HG02798 (cell line): ENCODE results near the gene ATP2B2.

Experiments used
- ATAC-seq: cut with Tn5 transposase; IDR thresholded peaks from one replicate; pipeline ENCODE4 v1.9.1; 2021; ENCODE audit warnings: mild to moderate bottlenecking; ENCODE audit not compliant: unreplicated experiment, poor library complexity

ATP2B2 gene

DNA sequence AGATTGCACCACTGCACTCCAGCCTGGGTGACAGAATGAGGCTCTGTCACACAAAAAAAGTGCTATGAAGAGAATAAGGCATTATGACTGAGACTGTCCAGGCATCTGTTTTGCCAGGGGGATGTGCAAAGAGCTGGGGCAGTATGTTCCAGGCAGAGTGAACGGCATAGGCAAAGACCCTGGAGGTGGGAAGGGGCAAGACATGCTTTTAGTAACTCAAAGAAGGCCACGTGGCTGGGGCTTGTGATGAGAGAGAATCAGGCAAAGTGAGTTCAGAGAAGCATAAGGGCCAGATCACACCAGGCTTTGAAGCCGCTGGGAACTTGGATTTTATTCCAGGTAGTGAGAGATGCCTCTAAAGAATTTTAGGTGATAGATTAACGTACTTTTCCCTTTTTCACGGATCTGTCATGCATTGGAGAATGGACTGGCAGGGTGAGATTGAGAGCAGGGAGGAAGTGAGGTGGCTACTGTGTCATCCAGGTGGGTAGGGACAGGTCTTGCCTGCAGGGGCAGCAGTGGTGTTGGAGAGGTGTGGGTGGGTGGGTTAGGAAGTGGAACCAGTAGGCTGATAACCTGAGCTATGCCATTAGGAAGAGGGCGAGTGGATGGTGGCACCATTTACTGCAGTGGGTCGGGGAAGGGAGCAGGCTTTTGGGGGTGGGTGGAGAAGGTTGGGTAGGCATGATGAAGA lies 31.7 kb downstream of the ATP2B2 start:
- ATAC-seq: no peak

DNA sequence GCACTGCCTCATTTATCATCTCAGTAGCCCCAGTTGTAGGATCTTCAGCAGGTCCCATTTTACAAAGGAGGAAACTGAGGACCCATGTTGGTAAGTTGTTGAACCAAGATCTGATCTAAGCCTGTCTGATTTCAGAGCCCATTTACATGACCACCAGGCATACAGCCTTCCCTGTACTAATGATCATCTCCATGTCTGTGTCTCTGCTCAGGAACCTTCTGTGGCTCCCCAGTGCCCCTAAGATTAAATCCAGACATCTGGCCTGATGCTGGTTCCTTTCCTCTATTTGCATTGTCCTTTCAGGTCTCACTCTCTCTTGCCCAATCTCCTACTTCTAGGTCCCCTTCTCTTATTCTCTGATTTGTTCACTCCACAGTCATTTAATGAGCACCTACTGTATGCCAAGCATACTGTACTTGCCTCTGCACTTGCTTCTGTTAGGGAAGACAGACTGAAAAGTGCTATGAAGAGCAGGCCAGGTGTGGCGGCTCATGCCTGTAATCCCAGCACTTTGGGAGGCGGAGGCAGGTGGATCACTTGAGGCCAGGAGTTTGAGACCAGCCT lies 32.4 kb downstream of the ATP2B2 start:
- no peak for ATAC-seq

DNA sequence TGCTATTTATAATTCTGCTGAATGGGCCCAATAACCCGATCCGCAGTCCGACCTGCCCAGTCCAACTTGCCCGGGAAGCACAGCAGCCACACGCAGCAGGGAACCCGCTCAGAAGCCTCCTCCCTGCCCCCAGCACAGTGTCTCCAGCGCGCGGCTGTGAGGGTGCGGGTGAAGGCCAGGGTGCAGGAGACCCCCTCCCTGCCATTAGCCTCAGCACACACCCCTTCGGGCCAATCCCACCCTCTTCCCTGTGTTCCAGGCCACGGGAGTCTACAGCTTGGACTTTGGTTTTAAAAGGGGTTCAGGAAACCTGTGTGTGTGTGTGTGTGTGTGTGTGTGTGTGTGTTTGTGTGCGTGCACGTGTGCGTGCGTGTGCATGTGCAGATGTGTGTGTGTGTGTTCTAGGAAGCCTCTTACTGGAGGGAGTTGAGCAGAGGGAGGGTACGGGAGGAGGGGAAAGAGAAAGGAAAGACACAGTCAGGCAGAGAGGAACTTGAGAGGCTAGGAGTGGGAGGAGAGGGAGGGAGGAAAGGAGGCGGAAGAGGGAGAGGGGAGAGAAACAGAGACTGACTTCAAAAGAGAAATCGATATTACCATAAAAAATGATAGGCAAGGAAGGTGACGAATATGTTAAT lies 34.2 kb downstream of the ATP2B2 start:
- ATAC-seq: no peak

DNA sequence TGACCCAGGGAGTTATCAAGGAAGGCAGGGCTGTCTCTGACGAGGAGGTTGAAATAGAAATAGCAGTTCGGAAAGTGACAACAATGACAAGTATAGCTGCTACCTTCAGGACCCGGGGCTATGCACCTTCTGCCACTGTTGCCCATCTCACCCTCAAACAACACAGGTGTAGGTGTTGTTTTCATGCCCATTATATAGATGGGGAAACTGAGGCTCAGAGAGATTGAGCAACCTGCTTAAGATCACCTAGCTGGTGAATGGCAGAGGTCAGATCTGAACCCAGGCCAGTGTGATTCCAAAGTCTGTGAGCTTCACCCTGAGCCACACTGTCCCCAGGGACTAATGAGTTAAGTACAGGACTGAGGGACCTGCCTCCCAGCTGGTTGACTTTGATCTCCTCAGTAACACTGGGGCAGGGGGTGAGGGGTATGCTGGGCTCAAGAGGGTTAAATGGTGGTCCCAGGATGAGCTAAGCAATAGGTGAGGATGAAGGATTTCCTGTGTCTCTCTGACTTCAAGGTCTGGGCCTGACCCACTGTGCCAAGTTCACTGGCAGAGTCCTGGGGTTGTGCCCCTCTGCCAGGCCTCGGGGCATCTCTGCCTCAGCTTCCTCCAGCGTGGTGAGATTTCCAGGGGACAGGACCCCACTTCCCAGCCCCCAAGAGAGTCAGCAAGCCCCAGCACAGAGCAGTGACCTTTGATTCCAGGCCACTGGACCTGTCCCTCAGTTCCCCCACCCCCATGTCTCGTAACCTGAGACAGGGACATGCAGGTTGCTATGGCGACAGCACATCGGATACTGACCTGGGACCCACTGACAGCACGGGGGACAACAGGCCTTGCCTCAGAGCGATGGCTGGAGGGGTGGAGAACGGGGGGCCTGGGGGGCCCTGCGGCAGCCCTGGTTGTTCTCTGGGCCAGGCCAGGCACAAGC lies 35.0 kb downstream of the ATP2B2 start:
- no peak for ATAC-seq

DNA sequence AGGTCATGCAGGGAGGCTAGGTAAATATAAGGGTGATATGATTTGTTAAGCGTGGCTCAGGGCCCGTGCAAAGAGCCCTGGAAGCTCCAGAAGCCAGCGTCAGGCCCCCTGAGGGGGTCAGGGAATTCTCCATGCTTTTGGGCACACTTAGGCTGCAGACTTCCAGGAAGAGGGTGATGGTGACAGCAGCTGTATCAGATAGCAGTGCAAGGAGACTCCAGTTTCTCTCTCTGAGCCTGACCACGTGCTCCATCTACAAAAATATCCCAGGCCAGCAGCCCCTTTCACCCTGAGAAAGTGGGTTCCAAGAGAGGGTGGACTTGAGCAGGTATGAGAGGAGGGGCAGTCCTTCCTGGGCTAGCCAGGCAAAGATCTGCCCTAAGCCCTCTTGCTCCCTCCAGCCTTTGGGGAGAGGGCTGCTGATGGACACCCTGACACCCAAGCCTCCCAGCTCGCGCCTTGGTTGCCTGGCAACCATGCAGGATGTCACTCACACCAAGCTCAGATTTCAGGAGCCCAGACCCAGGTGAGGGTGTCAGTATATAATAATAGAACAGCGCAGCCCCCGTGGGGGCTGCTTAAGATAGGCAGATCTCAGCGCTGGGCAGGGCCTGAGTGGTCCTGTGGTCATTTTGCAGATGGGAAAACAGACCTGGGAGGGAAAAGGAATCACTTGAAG lies 35.8 kb downstream of the ATP2B2 start:
- ATAC-seq: no peak

DNA sequence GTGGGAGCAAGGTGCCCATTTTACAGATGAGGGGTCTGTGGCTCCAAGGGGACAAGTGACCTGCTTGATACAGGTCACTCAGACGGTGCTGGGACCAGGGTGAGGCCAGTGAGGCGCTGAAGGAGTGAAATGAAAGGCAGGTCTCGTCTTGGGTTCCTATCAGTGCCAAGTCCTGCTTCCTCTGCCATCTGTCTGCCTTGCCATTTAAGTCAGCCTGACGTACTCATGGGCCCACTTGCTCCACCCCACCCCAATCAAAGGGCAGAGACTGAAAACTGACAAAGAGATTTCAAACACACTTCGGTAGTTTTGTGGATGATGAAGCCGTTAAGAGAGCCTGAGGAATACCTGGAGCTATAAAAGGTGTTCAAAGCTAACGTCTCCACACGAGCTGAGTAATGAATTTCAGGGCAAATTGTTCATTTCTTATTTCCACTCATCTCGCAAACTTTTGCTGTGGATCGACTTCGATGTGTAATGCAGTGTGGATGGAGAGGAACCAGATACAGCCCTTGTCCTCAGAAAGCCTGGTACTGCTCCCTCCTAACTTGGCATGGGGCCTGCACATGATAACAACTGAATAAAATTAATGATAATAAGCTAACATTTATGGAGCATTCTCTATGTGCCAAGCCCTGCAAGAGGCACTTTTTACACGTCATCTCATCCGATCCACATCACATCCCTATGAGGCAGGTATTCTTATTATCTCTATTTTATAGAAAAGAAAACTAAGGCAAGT lies 36.6 kb downstream of the ATP2B2 start:
- ATAC-seq: no peak

DNA sequence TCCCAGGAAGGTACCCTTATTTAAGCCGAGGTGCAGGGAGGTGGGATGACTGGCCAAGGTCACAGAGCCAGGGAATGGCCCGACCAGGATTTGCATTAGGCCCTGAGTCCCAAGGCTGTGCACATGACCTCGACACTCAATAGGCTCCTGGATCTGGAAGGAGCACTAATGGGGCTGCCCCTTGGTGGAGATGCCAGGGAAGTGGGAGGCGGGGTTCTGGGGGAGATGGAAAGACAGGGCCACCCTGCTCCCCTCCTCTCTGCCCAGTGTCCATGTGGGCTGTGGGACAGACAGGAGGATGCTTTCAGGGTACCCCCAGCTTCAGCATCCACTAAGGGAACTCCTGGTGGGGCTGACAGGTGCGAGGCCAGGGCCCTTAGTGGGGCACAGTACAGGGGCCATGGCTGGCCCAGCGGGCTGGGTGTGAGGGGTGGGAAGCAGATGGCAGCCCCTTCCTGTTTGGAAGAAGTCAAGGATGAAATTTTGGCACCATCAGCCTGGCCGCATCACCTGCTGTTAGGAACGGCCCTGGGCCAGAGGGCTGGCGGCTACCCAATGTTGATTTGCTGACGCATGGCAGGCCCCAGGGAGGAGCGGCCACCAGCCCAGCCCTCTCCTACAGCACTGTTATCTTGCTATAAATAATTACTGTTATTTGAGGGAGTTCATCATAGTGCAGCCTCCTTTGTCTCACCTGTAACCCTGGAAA lies 37.3 kb downstream of the ATP2B2 start:
- no peak for ATAC-seq

DNA sequence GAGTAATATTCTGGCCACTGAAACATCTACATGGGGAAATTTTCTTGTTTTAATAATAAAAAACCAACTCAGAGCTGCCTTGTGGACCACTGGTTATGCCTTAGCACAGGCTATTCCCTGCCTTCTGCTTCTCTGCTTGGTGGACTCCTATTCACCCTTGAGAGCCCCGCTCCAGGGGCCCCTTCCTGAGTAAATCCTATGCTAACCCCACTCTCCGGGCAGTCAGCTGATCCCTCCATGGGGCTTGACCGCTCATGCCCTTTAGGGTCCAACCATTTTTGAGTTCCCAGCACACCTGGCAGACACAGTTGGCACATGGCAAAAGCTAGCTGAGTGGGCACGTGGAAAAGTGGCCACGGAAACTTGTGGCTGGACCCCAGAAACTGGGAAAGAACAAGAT lies 38.2 kb downstream of the ATP2B2 start:
- ATAC-seq: no peak

DNA sequence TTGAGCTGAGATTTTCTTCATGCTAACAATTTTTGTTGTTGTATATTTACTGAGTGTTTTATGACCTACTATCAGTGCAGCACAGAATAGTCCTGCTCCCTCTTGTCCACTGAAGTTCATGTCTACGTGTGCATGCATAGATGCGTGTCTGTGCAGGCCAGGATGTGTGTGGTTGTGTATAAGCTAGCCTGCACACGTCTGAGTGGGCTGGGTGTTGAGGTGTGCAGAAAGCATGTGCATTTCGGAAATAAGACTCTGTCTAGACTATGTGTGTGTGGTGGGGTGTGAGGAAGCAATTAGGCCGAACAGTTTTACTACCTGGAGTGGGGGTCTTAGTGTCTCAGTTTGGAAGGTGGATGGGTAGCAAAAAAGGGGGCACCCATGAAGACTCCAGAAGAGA lies 39.2 kb downstream of the ATP2B2 start:
- no peak for ATAC-seq

DNA sequence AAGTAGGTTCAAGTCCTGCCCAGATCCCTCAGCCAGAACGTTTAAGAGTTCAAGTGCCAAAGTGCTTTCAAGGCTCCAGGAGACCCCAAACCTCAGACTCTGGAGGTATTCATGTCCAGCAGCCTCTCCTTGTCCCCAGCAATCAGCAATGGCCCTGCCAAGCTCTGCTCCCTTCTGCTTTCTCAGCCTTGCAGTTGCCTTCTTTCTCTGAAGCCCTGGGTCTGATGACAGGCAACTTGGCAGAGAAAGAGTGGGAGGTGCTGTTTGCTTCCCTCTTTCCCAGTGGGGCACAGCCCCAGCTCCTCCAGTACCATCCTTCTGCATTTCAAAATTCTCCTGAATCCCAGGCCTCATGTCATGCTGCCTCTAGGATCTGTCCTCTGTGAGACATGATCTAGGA lies 40.2 kb downstream of the ATP2B2 start:
- ATAC-seq: no peak

DNA sequence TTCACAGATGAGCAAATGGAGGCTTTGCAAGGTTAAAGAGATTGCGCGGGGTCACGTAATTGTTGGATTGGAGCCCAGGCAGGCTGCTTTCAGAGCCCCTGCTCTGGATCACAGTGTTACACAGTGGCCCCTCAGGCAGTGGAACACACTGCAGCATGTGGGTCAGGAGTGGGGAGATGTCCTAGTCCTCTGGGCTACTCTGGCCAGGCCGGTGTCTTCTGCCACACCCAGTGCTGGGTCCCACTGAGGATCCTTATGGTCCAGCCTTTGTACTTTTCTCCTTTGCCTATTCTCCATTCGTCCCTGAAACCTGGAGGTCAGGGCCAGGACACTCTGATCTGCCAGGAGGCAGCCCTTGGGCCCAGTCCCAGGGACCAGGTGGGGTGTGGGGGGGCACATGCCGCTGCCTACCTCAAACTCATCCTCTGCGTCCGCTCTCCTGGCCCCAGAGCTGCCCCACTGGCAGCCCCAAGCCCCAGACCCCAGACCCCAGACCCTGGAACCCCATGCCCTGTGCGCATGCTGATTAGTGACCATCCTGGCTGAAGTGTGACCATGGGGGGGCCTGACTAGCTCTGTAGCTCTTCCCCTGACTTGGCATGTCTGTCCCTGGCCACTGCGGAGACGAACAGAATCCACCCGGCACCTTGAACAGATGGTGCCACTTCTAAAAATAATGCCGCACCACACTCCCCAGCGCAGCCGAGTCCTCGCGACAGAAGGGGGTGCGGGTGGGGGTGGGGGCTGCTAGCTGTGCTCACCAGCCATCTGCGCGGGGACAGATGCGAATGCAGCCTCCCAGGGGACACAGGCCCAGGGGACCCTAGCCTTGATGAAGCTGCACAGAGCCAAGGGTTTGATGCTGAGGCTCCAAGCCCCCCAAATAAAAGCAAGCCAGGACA lies 41.6 kb downstream of the ATP2B2 start:
- no peak for ATAC-seq

DNA sequence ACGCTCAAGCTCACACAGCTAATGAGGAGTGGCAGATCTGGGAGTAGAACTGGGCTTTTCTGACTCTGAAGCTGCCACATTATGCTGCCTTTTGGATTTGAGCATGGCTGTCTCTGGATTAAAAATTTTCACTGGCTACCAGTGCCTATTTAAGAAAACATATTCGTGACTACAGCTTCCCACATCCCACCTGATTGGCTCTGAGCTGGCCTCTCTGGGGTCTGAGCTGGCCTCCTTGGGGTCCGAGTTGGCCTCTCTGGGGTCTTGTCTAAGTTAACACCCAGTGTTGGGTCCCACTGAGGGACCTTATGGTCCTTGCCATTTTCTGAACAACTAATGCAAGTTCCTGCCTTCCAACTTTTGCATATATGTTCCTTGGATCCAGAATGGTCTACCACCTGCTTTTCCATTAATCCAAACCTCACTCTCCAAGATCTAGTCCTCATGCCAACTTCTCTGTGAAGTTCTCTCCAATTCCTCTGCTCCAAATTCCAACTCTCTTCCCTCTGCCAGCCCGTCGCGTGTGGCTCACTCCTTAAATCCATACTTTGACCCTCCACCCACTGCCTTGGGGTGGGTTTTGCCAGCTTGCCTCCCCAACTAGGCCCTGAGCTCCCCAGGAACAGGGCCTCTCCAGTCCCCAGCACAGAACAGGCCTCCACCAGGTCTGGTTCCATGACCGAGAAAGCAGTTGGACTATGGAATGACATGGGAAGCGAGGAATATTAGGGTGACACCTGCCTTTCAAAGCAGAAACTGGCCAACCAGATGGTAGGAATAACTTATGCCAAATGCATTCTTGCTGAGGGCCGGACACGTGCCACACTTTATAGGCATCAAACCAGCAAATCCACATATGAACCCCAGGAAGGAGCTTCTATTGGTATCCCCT lies 42.5 kb downstream of the ATP2B2 start:
- ATAC-seq: no peak

DNA sequence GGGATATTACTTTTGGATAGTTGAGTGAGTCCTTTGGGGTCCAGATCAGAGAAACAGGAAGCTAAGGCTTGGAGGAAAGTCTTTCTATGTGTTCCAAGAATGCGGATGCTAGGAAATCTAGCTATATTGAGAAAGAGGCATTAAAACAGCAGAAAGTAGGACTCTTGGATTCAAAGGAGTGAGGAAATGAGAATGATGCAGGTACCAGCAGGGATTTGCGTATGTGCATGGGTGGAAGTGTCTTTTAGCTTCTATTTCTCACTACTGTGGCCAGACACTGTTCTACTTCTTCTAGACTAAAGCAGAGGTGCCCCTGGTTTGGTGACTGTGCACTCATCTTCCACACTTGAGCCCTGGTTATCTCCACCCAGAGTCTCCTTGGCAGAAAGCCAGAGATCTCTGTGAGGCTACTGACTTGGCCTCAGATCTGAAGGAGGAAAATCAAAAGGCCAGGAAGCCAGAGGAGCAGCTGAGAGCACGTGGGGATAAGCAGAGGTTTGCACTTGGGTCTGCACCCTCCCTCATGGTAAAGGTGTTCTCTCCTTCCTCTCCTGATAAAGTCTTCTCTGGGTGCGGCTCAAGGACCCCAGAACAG lies 44.3 kb downstream of the ATP2B2 start:
- ATAC-seq: no peak

DNA sequence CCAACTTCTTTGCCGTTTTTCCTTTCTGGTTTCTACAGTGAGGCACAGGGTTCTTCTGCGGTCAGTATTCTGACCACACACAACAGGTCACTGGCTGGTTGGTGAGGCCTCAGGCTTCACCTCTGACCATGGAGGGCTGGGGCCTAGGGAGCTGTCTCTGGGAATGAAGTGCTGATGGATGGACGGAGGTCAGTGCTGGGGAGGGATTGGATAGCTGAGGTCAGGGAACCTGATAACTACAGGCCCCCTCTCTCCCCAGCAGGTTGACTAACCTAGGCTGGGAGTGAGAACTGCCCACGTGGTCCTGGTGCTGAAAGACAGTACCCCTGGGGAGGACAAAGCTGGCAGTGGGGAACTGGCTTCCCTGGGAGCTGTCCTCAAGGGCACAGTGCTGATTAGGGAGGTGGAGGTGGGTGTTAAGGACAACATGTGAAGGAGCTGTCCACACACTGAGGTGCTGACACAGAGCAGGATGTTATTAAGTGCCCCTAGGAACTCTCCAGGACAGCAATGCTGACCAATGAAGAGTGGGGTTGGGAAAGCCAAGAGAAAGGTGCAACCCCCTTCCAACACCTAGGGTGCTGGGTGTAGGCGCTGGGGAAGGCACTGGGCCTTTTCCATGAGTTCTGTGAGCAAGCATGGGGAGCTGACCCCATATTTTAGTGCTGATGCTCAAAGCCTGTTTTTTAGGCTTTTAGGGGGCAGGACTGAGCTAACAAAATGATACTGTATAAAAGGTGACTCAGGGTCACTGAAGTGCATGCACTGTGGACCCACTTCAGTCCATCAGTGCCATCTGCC lies 45.2 kb downstream of the ATP2B2 start:
- no peak for ATAC-seq

DNA sequence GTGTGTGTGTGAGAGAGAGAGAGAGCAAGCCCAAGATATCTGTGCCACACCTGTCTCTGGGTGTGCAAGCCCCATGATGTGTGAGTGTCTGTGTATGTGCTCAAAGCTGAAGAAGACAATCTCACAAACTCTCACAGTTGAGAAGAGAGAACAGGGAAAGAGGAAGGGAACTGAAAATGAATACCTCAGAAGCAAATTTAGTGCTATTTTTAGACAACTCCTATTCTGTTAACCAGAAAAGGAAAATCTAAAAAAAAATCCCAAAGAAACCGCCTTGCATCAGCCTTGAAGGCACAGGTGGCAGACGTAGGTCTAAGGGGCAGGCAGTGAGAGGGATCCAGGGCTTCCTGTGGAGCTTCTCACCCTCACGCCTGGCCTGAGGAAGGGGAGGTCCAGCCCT lies 47.8 kb downstream of the ATP2B2 start:
- ATAC-seq: peak; percentile 52

DNA sequence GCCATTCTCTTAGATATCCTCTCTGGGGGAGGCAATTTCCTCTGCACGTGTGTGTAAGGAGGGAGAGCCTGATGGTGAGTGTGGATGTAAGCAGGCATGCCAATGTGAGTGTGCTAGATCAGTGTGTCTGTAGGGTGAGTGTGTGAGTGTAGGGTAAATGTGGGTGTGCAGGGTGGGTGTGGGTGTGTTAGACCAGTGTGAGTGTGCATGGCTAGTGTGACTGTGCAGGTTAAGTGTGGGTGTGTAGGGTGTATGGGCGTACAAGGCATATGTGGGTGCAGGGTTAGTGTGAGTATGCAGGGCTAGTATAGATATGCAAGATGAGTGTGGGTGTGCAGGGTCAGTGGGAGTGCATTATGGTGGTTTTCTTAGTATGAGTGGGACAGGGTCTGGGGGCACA lies 48.4 kb downstream of the ATP2B2 start:
- ATAC-seq: no peak
